K562 (cell line): ENCODE measurements around the gene MAP1S. TPM values are rescaled to one million over a fixed set of nuclear protein-coding genes. Genes with fewer than 3 reads are reported as not detected.

ENCODE experiments used
- ATAC-seq: fragments of 200-7000 bp; cut with Tn5 transposase; 3 replicates; pipeline ENCODE4 v1.9.1; 2020; ENCODE audit warnings: moderate library complexity
- BruUV-seq: library from RNA; stranded (reverse); fragments of 400-500 nt; replicated peaks from 2 replicates; lab custom pipeline; 2021; lab: Mats Ljungman, UMichigan
- CTCF ChIA-PET: fragments of 300-600 bp; formaldehyde crosslinking; extraction: SDS; loops from one replicate; lab custom pipeline; 2021; ENCODE audit warnings: low intra/inter-chr PET ratio; lab: Yijun Ruan, JAX
- POLR2A ChIA-PET: fragments of 300-600, 350-650 bp; sonication (Branson Sonifier 250); formaldehyde crosslinking; extraction: SDS; loops from one replicate; lab custom pipeline; 2021; ENCODE audit warnings: antibody characterized with exemption, inconsistent platforms; lab: Yijun Ruan, JAX
- DNase-seq, 4 experiments: peaks; one replicate each; pipeline versions ENCODE4 v3.0.0 to v3.0.0-alpha.2; 2011 to 2018; ENCODE audit warnings: low spot score in 3 of 4, mixed read lengths in 3 of 4; ENCODE audit errors: extremely low read depth in 1 of 4
- FAIRE-seq: peaks from 2 replicates; lab custom pipeline; 2011; peaks lifted over from hg19 to GRCh38; lab: Jason Lieb, UNC
- H2AFZ ChIP-seq: 2 replicates; pipeline ENCODE4 v1.6.0; 2011; ENCODE audit warnings: low read depth, low read length, control low read depth, inconsistent platforms
- H3K27ac ChIP-seq: fragments of 200-600 bp; 3 replicates; pipeline ENCODE4 v1.8.0; 2011; ENCODE audit warnings: low read depth, mild to moderate bottlenecking, control low read depth, inconsistent platforms, low read length, moderate library complexity, mixed read lengths; ENCODE audit errors: extremely low read depth
- H3K27me3 ChIP-seq, 2 experiments: fragments of 300-600 bp in 1 of 2; 2 replicates in 1 of 2; 3 replicates in 1 of 2; pipeline versions ENCODE4 v1.6.0 to v1.8.0; 2011; ENCODE audit warnings: inconsistent platforms in 2 of 2, low read length in 2 of 2, mild to moderate bottlenecking in 1 of 2, mixed read lengths in 1 of 2, moderate library complexity in 1 of 2; ENCODE audit not compliant: control insufficient read depth in 2 of 2, insufficient read depth in 2 of 2
- H3K36me3 ChIP-seq: fragments of 300-600 bp; 3 replicates; pipeline ENCODE4 v1.8.0; 2011; ENCODE audit warnings: mild to moderate bottlenecking, low read length, inconsistent platforms; ENCODE audit not compliant: control insufficient read depth, insufficient read depth
- H3K4me1 ChIP-seq, 2 experiments: fragments of 200-600 bp in 1 of 2; replicated peaks in 1 of 2; 2 replicates in 1 of 2; 3 replicates in 1 of 2; pipeline versions ENCODE4 v1.5.1 to v1.8.0; 2011; ENCODE audit warnings: inconsistent platforms in 2 of 2, low read length in 2 of 2, mild to moderate bottlenecking in 1 of 2, mixed read lengths in 1 of 2, moderate library complexity in 1 of 2; ENCODE audit not compliant: control insufficient read depth in 2 of 2, insufficient read depth in 2 of 2
- H3K4me2 ChIP-seq: 2 replicates; pipeline ENCODE4 v1.6.1; 2011; ENCODE audit warnings: low read length, control low read depth, inconsistent platforms, mixed read lengths; ENCODE audit not compliant: insufficient read depth
- H3K4me3 ChIP-seq: fragments of 200-600 bp; sonication (generic), shearing (Covaris generic); 2 replicates; pipeline ENCODE4 v1.5.1; 2016; ENCODE audit warnings: control low read depth, inconsistent platforms
- H3K79me2 ChIP-seq: fragments of 200-600 bp; 3 replicates; pipeline ENCODE4 v1.8.0; 2011; ENCODE audit warnings: low read length, inconsistent platforms; ENCODE audit not compliant: control insufficient read depth, insufficient read depth
- H3K9ac ChIP-seq, 2 experiments: 2 replicates each; pipeline versions ENCODE4 v1.6.0 to v1.6.1; 2011; ENCODE audit warnings: low read depth in 2 of 2, low read length in 2 of 2, control low read depth in 1 of 2, inconsistent platforms in 1 of 2, mild to moderate bottlenecking in 1 of 2, mixed read lengths in 1 of 2; ENCODE audit not compliant: insufficient read depth in 1 of 2
- H3K9me1 ChIP-seq: one replicate; pipeline ENCODE4 v1.6.0; 2011; ENCODE audit warnings: inconsistent platforms, mild to moderate bottlenecking, low read length, moderate library complexity; ENCODE audit not compliant: control insufficient read depth, insufficient read depth
- H3K9me3 ChIP-seq: replicated peaks from 2 replicates; pipeline ENCODE4 v1.5.1; 2011; ENCODE audit warnings: low read depth, low read length, inconsistent platforms; ENCODE audit not compliant: control insufficient read depth, insufficient read depth
- H4K20me1 ChIP-seq: replicated peaks from 2 replicates; pipeline ENCODE4 v1.6.1; 2011; ENCODE audit warnings: low read length, inconsistent platforms, mixed read lengths; ENCODE audit not compliant: control insufficient read depth, insufficient read depth
- E2F6 ChIP-seq, 2 experiments: IDR thresholded peaks; 2 replicates each; pipeline ENCODE4 v1.6.1; 2011; ENCODE audit warnings: borderline replicate concordance in 1 of 2, control low read depth in 1 of 2, low read depth in 1 of 2, low read length in 1 of 2, mild to moderate bottlenecking in 1 of 2, mixed read lengths in 1 of 2, moderate library complexity in 1 of 2; ENCODE audit not compliant: insufficient read depth in 1 of 2, insufficient read length in 1 of 2, poor library complexity in 1 of 2, severe bottlenecking in 1 of 2; ENCODE audit errors: extremely low read depth in 1 of 2
- EGR1 ChIP-seq: fragments of 450-650 bp; conservative IDR thresholded peaks from 2 replicates; pipeline ENCODE4 v1.6.1; 2017; ENCODE audit warnings: mild to moderate bottlenecking
- ETS1 ChIP-seq: conservative IDR thresholded peaks from 2 replicates; pipeline ENCODE4 v1.6.1; 2011; ENCODE audit warnings: low read depth, mild to moderate bottlenecking, low read length; ENCODE audit not compliant: control insufficient read depth
- FOXA1 ChIP-seq: fragments of 450-650 bp; IDR thresholded peaks from 2 replicates; pipeline ENCODE4 v1.6.1; 2016; ENCODE audit warnings: mild to moderate bottlenecking, borderline replicate concordance
- ILF3 ChIP-seq: fragments of 450-650 bp; IDR thresholded peaks from 2 replicates; pipeline ENCODE4 v1.6.1; 2018; ENCODE audit warnings: antibody characterized with exemption, mild to moderate bottlenecking, moderate library complexity, borderline replicate concordance
- NRF1 ChIP-seq, 2 experiments: fragments of 450-650 bp; IDR thresholded peaks in 1 of 2; conservative IDR thresholded peaks in 1 of 2; 2 replicates each; pipeline ENCODE4 v1.6.1; 2014; ENCODE audit warnings: mild to moderate bottlenecking in 2 of 2
- PCBP1 ChIP-seq: fragments of 200-400 bp; formaldehyde crosslinking; IDR thresholded peaks from 2 replicates; pipeline ENCODE4 v1.6.1; 2018; ENCODE audit warnings: mild to moderate bottlenecking, low read depth, low read length; ENCODE audit not compliant: poor library complexity, severe bottlenecking
- POLR2A ChIP-seq: fragments of 450-650 bp; conservative IDR thresholded peaks from 2 replicates; pipeline ENCODE4 v1.6.1; 2016
- POLR2AphosphoS2 ChIP-seq: IDR thresholded peaks from 2 replicates; pipeline ENCODE4 v1.6.1; 2012; ENCODE audit warnings: low read length, improper control_type of control experiment
- POLR2B ChIP-seq: fragments of 450-650 bp; IDR thresholded peaks from 2 replicates; pipeline ENCODE4 v1.6.1; 2018; ENCODE audit warnings: low read depth; ENCODE audit not compliant: partially characterized antibody
- RB1 ChIP-seq: fragments of 450-650 bp; IDR thresholded peaks from 2 replicates; pipeline ENCODE4 v1.6.1; 2017; ENCODE audit warnings: low read depth, mild to moderate bottlenecking
- TFAP4 ChIP-seq: sonication (generic); formaldehyde crosslinking; IDR thresholded peaks from 2 replicates; pipeline ENCODE4 v1.8.0; 2022; ENCODE audit warnings: missing genetic modification reagents, mild to moderate bottlenecking, moderate library complexity, borderline replicate concordance
- VEZF1 ChIP-seq: fragments of 200-800 bp; sonication (Bioruptor generic); IDR thresholded peaks from 2 replicates; pipeline ENCODE4 v1.6.1; 2017; ENCODE audit warnings: missing genetic modification characterization, missing compliant biosample characterization
- YY1 ChIP-seq, 3 experiments: IDR thresholded peaks; 2 replicates each; pipeline ENCODE4 v1.6.1; 2011; ENCODE audit warnings: low read length in 2 of 3, mild to moderate bottlenecking in 2 of 3, moderate library complexity in 2 of 3, borderline replicate concordance in 1 of 3, control low read depth in 1 of 3, low read depth in 1 of 3; ENCODE audit not compliant: insufficient read depth in 3 of 3, insufficient replicate concordance in 2 of 3, control insufficient read depth in 1 of 3, insufficient read length in 1 of 3; ENCODE audit errors: extremely low read depth in 1 of 3
- WGBS: fragments of 100-300 bp; shearing (Covaris generic); methylation state at CpG from one replicate; pipeline ENCODE4 v1.1.6; 2016; ENCODE audit warnings: low coverage, mixed read lengths; ENCODE audit not compliant: insufficient coverage; ENCODE audit errors: missing lambda C conversion rate; 5-methylcytosine and 5-hydroxymethylcytosine counted together
- in situ Hi-C: fragments of 300-500 bp; cut with MboI; formaldehyde crosslinking; loops from 4 replicates; pipeline ENCODE4 v1.15.0; 2018; ENCODE audit warnings: inconsistent platforms, mixed read lengths
- intact Hi-C: fragments of 100-400 bp; cut with micrococcal nuclease; formaldehyde crosslinking; loops from 2 replicates; pipeline ENCODE4 v1.14.2; 2022
- polyA plus RNA-seq, 8 experiments: library from polyadenylated mRNA; depleted of rRNA in 4 of 8; stranded (reverse) in 5 of 8; unstranded in 3 of 8; fragments of >200 nt; fragmentation: Nextera tagmentation in 2 of 8; fragmentation: Illumina TruSeq in 1 of 8; extraction: Ambion mirVana in 2 of 8; extraction: Trizol in 1 of 8; gene quantifications; 2 replicates each; pipeline versions ENCODE4 v1.2.1 to v1.2.3, GENCODE V29; 2011 to 2014; ENCODE audit warnings: inconsistent platforms in 1 of 8, missing spikeins in 1 of 8
- total RNA-seq, 7 experiments: library from RNA; depleted of rRNA in 6 of 7; stranded (reverse); fragments of >200 nt in 6 of 7; fragmentation: Illumina TruSeq in 2 of 7; extraction: Trizol in 2 of 7; gene quantifications; 2 replicates each; pipeline versions ENCODE4 v1.2.1 to v1.2.3, GENCODE V29; 2011 to 2021; ENCODE audit warnings: low replicate concordance in 1 of 7

Gene MAP1S
- total and polyA plus RNA-seq, 9 of the 15 experiments (the other 6 are each of a cell fraction or from before 2014, with no cell fraction given), result 2.0 to 81.0 (median 9.5) TPM

- ATAC-seq (peak; percentile 97), FAIRE-seq (peak; percentile 99), DNase-seq (peak; percentile 93 to 96 (median 94))
- in situ Hi-C loops, result no loop called here
- no peaks in the 10 kb centered on the region for H3K9me1 ChIP-seq
- H3K79me2 ChIP-seq, result no peaks in the 10 kb centered on the region
- intact Hi-C loops, result loop anchor here (1.0 kb wide), 1 partner anchor 64 kb away; no protein-coding TSS in a partner anchor
- peaks cover 12 to 45% of the 10 kb centered on the region in 2 experiments for H3K4me1 ChIP-seq
- no TSS peak for BruUV-seq
- ChIA-PET POLR2A (interaction anchor here (0.6 to 1.2 kb wide), 3 partner anchors 9 to 30 kb away, joined by 3 read pairs; no protein-coding TSS in a partner anchor), CTCF (no interaction called here)
- H3K9ac ChIP-seq, result peak overlapping the region in 1 of 2 experiments; percentile 86; a peak in 2 of 4 replicates
- no peak overlapping the region; the same call in 1 of the 2 replicates for H3K4me3 ChIP-seq
- H4K20me1 ChIP-seq, result peaks cover 4% of the 10 kb centered on the region; the same call in 1 of the 2 replicates
- peaks cover 54% of the 10 kb centered on the region; the same call in 2 of the 3 replicates for H3K36me3 ChIP-seq
- no peaks in the 10 kb centered on the region for H3K9me3 ChIP-seq
- H2AFZ ChIP-seq, result peak overlapping the region; percentile 76
- H3K27ac ChIP-seq, result peak overlapping the region; percentile 35; the same call in 2 of the 3 replicates
- 36% methylated on average over 15 of the region's 37 CpGs for WGBS
- peak overlapping the region; percentile 78 for H3K4me2 ChIP-seq
- no peaks in the 10 kb centered on the region for H3K27me3 ChIP-seq
- peak in 1 of 2 experiments; percentile 41 for TF ChIP-seq E2F6 (IDR thresholded peaks at IDR 0.05; ENCODE audit: borderline replicate concordance in 1 of 2, extremely low read depth in 1 of 2, insufficient read depth in 1 of 2, insufficient read length in 1 of 2, low read depth in 1 of 2, low read length in 1 of 2, poor library complexity in 1 of 2, severe bottlenecking in 1 of 2)
- 0 out of 2 replicates have a peak, but pooled peaks have one; percentile 19 for TF ChIP-seq POLR2A
- TF ChIP-seq EGR1, result peak; percentile 54
- peak; percentile 86; the same call in 1 of the 2 replicates for TF ChIP-seq POLR2AphosphoS2
- TF ChIP-seq YY1 (IDR thresholded peaks at IDR 0.05; ENCODE audit: borderline replicate concordance in 1 of 3, control insufficient read depth in 1 of 3, extremely low read depth in 1 of 3, insufficient read depth in 3 of 3, insufficient read length in 1 of 3, insufficient replicate concordance in 2 of 3, low read depth in 1 of 3, low read length in 2 of 3), result peak in 1 of 3 experiments; percentile 4
- TF ChIP-seq VEZF1, result peak; percentile 26; the same call in 1 of the 2 replicates
- TF ChIP-seq PCBP1, result peak; percentile 89
- no peak for TF ChIP-seq ETS1
- TF ChIP-seq NRF1 (conservative IDR thresholded peaks at IDR 0.05 in 1 of 2, IDR thresholded peaks at IDR 0.05 in 1 of 2), result peak; percentile 67
- TF ChIP-seq POLR2B, result peak; percentile 55
- peak; percentile 24; the same call in 1 of the 2 replicates for TF ChIP-seq TFAP4 (CRISPR knock-in tag)
- TF ChIP-seq RB1, result no peak
- TF ChIP-seq ILF3, result 0 out of 2 replicates have a peak, but pooled peaks have one; percentile 40
- TF ChIP-seq FOXA1, result no peak
Measured at GRCh38 chr19:17778251-17778967, 59.1 kb downstream of the MAP1S start.
